Psoas muscle (tissue), 8 donors: ENCODE data around the gene CAPNS2. TPM values are rescaled to one million over a fixed set of nuclear protein-coding genes. Genes with fewer than 3 reads are reported as not detected.

Source experiments
- ATAC-seq, 4 donors: fragments of 200-7000 bp; cut with Tn5 transposase; one replicate each; pipeline ENCODE4 v1.9.1; 2020; ENCODE audit warnings: moderate library complexity in 3 of 4, mild to moderate bottlenecking in 2 of 4
- DNase-seq, 2 donors: peaks; one replicate each; pipeline ENCODE4 v3.0.0-alpha.2; 2020
- H3K27ac ChIP-seq: fragments of 200-600 bp; one replicate; pipeline ENCODE4 v1.8.0; 2022
- H3K27me3 ChIP-seq, 3 donors: fragments of 200-600 bp in 1 of 3; one replicate each; pipeline versions ENCODE4 v1.6.1 to v1.8.0; 2013 to 2022; ENCODE audit warnings: low read length in 2 of 3, mild to moderate bottlenecking in 2 of 3, moderate library complexity in 1 of 3; ENCODE audit not compliant: insufficient read depth in 3 of 3
- H3K36me3 ChIP-seq, 2 donors: fragments of 200-600 bp in 1 of 2; one replicate each; pipeline versions ENCODE4 v1.6.1 to v1.8.0; 2013 to 2022; ENCODE audit warnings: low read depth in 1 of 2, mild to moderate bottlenecking in 1 of 2, moderate library complexity in 1 of 2; ENCODE audit not compliant: insufficient read depth in 1 of 2
- H3K4me1 ChIP-seq: fragments of 200-600 bp; one replicate; pipeline ENCODE4 v1.8.0; 2022
- H3K4me3 ChIP-seq: fragments of 200-600 bp; one replicate; pipeline ENCODE4 v1.8.0; 2022; ENCODE audit warnings: mild to moderate bottlenecking
- H3K9me3 ChIP-seq: fragments of 200-600 bp; one replicate; pipeline ENCODE4 v1.8.0; 2022
- CTCF ChIP-seq: fragments of 200-600 bp; IDR thresholded peaks from one replicate; pipeline ENCODE4 v1.8.0; 2022; ENCODE audit warnings: antibody characterized with exemption
- WGBS, 3 donors: extraction: QIAGEN DNeasy Blood & Tissue Kit; methylation state at CpG; one replicate each; pipeline versions ENCODE4 v1.1.6 to v1.1.7; 2013; 5-methylcytosine and 5-hydroxymethylcytosine counted together
- intact Hi-C, 2 donors: fragments of 100-400 bp; cut with DNase I; formaldehyde crosslinking; loops; one replicate each; pipeline versions ENCODE4 v1.11.0 to v1.14.2; 2022
- polyA plus RNA-seq, 3 donors: library from polyadenylated mRNA; stranded (reverse); fragments of 200-250 nt; gene quantifications; one replicate each; pipeline ENCODE4 v1.2.3, GENCODE V29; 2013
- total RNA-seq, 4 donors: library from RNA; stranded (reverse); fragmentation: NEBNext Ultra II Directional in 2 of 4; extraction: Animal tissue kit (Norgen Biotek cat#: 25700) in 2 of 4; gene quantifications; one replicate each; pipeline versions ENCODE4 v1.2.1 to v1.2.4, GENCODE V29; 2021 to 2023
- donor health status: healthy with polysubstance abuse.
- donor health status: DM: no; HTN: no; CAD: no; lungs with moderate emphysema.
- donor health status: Bipolar disorder and iron deficiency.
- donor health status: healthy.
- donor health status: DM: yes; HTN: yes; CAD: no.
- donor health status: DM: no; HTN: no; CAD: no.
- donor health status: DM: no; HTN: no; CAD: no.
- donor health status: DM: yes; HTN: yes; CAD: no.

The CAPNS2 gene
- total and polyA plus RNA-seq, 7 donors = 0.04 to 0.38 TPM; not detected in 5

- intact Hi-C loops = no loop called here
- TF ChIP-seq CTCF = no peak
- H3K4me1 ChIP-seq = peaks cover 5% of the 10 kb centered on the region
These were observed 3.7 kb downstream of the CAPNS2 start for GRCh38 chr16:55570159-55570558.

GRCh38 chr16:55571191-55571897 lies 4.9 kb downstream of the CAPNS2 start:
- no peak overlapping the region for H3K4me3 ChIP-seq
- peaks cover 5% of the 10 kb centered on the region for H3K4me1 ChIP-seq
- H3K36me3 ChIP-seq = no peaks in the 10 kb centered on the region
- DNase-seq (no peak), ATAC-seq (no peak)
- TF ChIP-seq CTCF = no peak
- intact Hi-C loops = no loop called here
- 95 to 100% (median 100%) methylated on average over 1 of the region's 1 CpG for WGBS, 3 donors
- H3K9me3 ChIP-seq = no peaks in the 10 kb centered on the region
- no peaks in the 10 kb centered on the region for H3K27me3 ChIP-seq
- no peak overlapping the region for H3K27ac ChIP-seq

More at GRCh38 chr16:55570159-55570558, 3.7 kb downstream of the CAPNS2 start:
- no peaks in the 10 kb centered on the region for H3K27me3 ChIP-seq
- H3K9me3 ChIP-seq = no peaks in the 10 kb centered on the region
- DNase-seq = no peak
- H3K27ac ChIP-seq = no peak overlapping the region
- WGBS, 3 donors = 87 to 93% (median 87%) methylated on average over 5 of the region's 5 CpGs
- no peaks in the 10 kb centered on the region for H3K36me3 ChIP-seq
- ATAC-seq = no peak
- no peak overlapping the region for H3K4me3 ChIP-seq

GRCh38 chr16:55572439-55572838 lies 6.0 kb downstream of the CAPNS2 start:
- ATAC-seq = no peak
- H3K4me1 ChIP-seq = peaks cover 5% of the 10 kb centered on the region
- intact Hi-C loops = no loop called here
- 89 to 91% (median 90%) methylated on average over 4 of the region's 4 CpGs for WGBS, 3 donors
- no peak overlapping the region for H3K4me3 ChIP-seq
- TF ChIP-seq CTCF = no peak
- no peaks in the 10 kb centered on the region for H3K36me3 ChIP-seq
- DNase-seq = no peak
- H3K27me3 ChIP-seq = no peaks in the 10 kb centered on the region
- no peaks in the 10 kb centered on the region for H3K9me3 ChIP-seq
- H3K27ac ChIP-seq = no peak overlapping the region

GRCh38 chr16:55574811-55575210 lies 8.3 kb downstream of the CAPNS2 start:
- no peaks in the 10 kb centered on the region for H3K9me3 ChIP-seq
- TF ChIP-seq CTCF = no peak
- H3K36me3 ChIP-seq = peaks cover 0 to 7% of the 10 kb centered on the region in 2 donors
- H3K4me1 ChIP-seq = no peaks in the 10 kb centered on the region
- no peak for ATAC-seq
- DNase-seq = no peak
- peaks cover 0 to 3% (median 0%) of the 10 kb centered on the region in 3 donors for H3K27me3 ChIP-seq
- H3K27ac ChIP-seq = no peak overlapping the region
- intact Hi-C loops = no loop called here
- WGBS, 3 donors = 47 to 60% (median 51%) methylated on average over 2 of the region's 2 CpGs
- no peak overlapping the region for H3K4me3 ChIP-seq

DNA sequence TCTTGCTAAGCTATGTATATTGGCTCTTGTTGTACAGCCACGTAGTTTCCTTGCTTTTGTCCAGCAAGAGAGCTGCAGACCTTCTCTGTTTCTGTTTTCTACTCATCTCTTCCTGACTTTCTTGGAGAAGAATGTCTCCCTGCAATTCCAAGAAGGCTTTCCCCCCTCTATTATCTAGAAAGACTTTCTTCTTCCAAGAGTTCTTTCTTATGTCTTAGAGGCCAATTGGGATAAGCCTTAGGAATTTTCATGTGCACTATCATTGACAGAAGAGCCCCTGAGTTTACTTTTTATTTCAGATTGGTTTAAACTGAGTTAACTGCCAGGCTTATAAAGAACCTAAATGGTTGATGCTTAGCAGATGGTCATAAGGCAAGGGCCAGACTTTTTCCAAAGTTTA lies 9.0 kb downstream of the CAPNS2 start:
- no peak for TF ChIP-seq CTCF
- Histone ChIP-seq H3K27ac (no peak overlapping the region), H3K36me3 (peaks cover 0 to 9% of the 10 kb centered on the region in 2 donors), H3K27me3 (peaks cover 0 to 3% (median 0%) of the 10 kb centered on the region in 3 donors), H3K4me3 (no peak overlapping the region), H3K9me3 (no peaks in the 10 kb centered on the region), H3K4me1 (no peaks in the 10 kb centered on the region)
- DNase-seq = no peak
- ATAC-seq = no peak
- 60 to 81% (median 64%) methylated on average over 1 of the region's 1 CpG for WGBS, 3 donors
- intact Hi-C loops = no loop called here
